ENCODE measurements around the gene FGF4. TPM values are rescaled to one million over a fixed set of nuclear protein-coding genes. Genes with fewer than 3 reads are reported as not detected.

The FGF4 gene
- not detected for polyA plus RNA-seq

GRCh38 chr11:69775163-69775755 is at the start of gene FGF4:
Gene FGF4 (minus strand): TSS chr11:69775341. CDS start chr11:69775084, 257 bp downstream.
- WGBS, 2 donors: 3 to 4% methylated on average over 46 to 66 of the region's 66 CpGs
- H3K36me3 ChIP-seq (ENCODE audit: control insufficient read depth in 2 of 2, insufficient read depth in 2 of 2, low read length in 1 of 2): no peaks in the 10 kb centered on the region
- H3K9me3 ChIP-seq (ENCODE audit: control insufficient read depth in 2 of 2, insufficient read depth in 1 of 2, low read depth in 1 of 2, low read length in 1 of 2): peaks cover 0 to 7% of the 10 kb centered on the region in 2 donors
- H3K4me3 ChIP-seq (ENCODE audit: low read depth in 1 of 2, low read length in 2 of 2): no peak within 1 kb of the TSS
- no peaks in the 10 kb centered on the region for H3K4me1 ChIP-seq (ENCODE audit: control insufficient read depth in 2 of 2, insufficient read depth in 2 of 2, low read length in 1 of 2)
- peaks cover 10 to 24% of the 10 kb centered on the region in 2 donors for H3K27me3 ChIP-seq (ENCODE audit: control insufficient read depth in 1 of 2, insufficient read depth in 2 of 2, low read length in 2 of 2)
- H3K27ac ChIP-seq (ENCODE audit: low read depth in 2 of 2, low read length in 1 of 2): no peak within 1 kb of the TSS

GRCh38 chr11:69823641-69824265 is 48.6 kb upstream of the FGF4 start:
- H3K27ac ChIP-seq (ENCODE audit: low read depth in 2 of 2, low read length in 1 of 2): no peak overlapping the region
- no peaks in the 10 kb centered on the region for H3K4me1 ChIP-seq (ENCODE audit: control insufficient read depth in 2 of 2, insufficient read depth in 2 of 2, low read length in 1 of 2)
- WGBS, 2 donors: 57 to 60% methylated on average over 6 of the region's 6 CpGs
- H3K36me3 ChIP-seq (ENCODE audit: control insufficient read depth in 2 of 2, insufficient read depth in 2 of 2, low read length in 1 of 2): no peaks in the 10 kb centered on the region
- H3K27me3 ChIP-seq (ENCODE audit: control insufficient read depth in 1 of 2, insufficient read depth in 2 of 2, low read length in 2 of 2): peaks cover 7 to 12% of the 10 kb centered on the region in 2 donors
- H3K4me3 ChIP-seq (ENCODE audit: low read depth in 1 of 2, low read length in 2 of 2): no peak overlapping the region
- H3K9me3 ChIP-seq (ENCODE audit: control insufficient read depth in 2 of 2, insufficient read depth in 1 of 2, low read depth in 1 of 2, low read length in 1 of 2): peaks cover 0 to 4% of the 10 kb centered on the region in 2 donors

- WGBS, 2 donors: 59 to 67% methylated on average over 15 of the region's 15 CpGs
- Histone ChIP-seq H3K4me3 (ENCODE audit: low read depth in 1 of 2, low read length in 2 of 2) (no peak overlapping the region), H3K27me3 (ENCODE audit: control insufficient read depth in 1 of 2, insufficient read depth in 2 of 2, low read length in 2 of 2) (peaks cover 14 to 17% of the 10 kb centered on the region in 2 donors), H3K4me1 (ENCODE audit: control insufficient read depth in 2 of 2, insufficient read depth in 2 of 2, low read length in 1 of 2) (no peaks in the 10 kb centered on the region), H3K36me3 (ENCODE audit: control insufficient read depth in 2 of 2, insufficient read depth in 2 of 2, low read length in 1 of 2) (no peaks in the 10 kb centered on the region), H3K27ac (ENCODE audit: low read depth in 2 of 2, low read length in 1 of 2) (no peak overlapping the region), H3K9me3 (ENCODE audit: control insufficient read depth in 2 of 2, insufficient read depth in 1 of 2, low read depth in 1 of 2, low read length in 1 of 2) (peaks cover 0 to 4% of the 10 kb centered on the region in 2 donors)
These were observed 47.7 kb upstream of the FGF4 start for GRCh38 chr11:69822676-69823494.

- Histone ChIP-seq H3K36me3 (ENCODE audit: control insufficient read depth in 2 of 2, insufficient read depth in 2 of 2, low read length in 1 of 2) (no peaks in the 10 kb centered on the region), H3K4me3 (ENCODE audit: low read depth in 1 of 2, low read length in 2 of 2) (no peak overlapping the region), H3K4me1 (ENCODE audit: control insufficient read depth in 2 of 2, insufficient read depth in 2 of 2, low read length in 1 of 2) (peaks cover 0 to 2% of the 10 kb centered on the region in 2 donors), H3K27me3 (ENCODE audit: control insufficient read depth in 1 of 2, insufficient read depth in 2 of 2, low read length in 2 of 2) (peaks cover 17 to 18% of the 10 kb centered on the region in 2 donors), H3K27ac (ENCODE audit: low read depth in 2 of 2, low read length in 1 of 2) (no peak overlapping the region), H3K9me3 (ENCODE audit: control insufficient read depth in 2 of 2, insufficient read depth in 1 of 2, low read depth in 1 of 2, low read length in 1 of 2) (peaks cover 0 to 2% of the 10 kb centered on the region in 2 donors)
- WGBS, 2 donors: 71 to 76% methylated on average over 17 of the region's 17 CpGs
These were observed 46.4 kb upstream of the FGF4 start for GRCh38 chr11:69821511-69822040.

- H3K27ac ChIP-seq (ENCODE audit: low read depth in 2 of 2, low read length in 1 of 2): no peak overlapping the region
These were observed 45.3 kb upstream of the FGF4 start for GRCh38 chr11:69820441-69820840.

GRCh38 chr11:69819541-69820070 is 44.5 kb upstream of the FGF4 start:
- peaks cover 0 to 2% of the 10 kb centered on the region in 2 donors for H3K9me3 ChIP-seq (ENCODE audit: control insufficient read depth in 2 of 2, insufficient read depth in 1 of 2, low read depth in 1 of 2, low read length in 1 of 2)
- H3K36me3 ChIP-seq (ENCODE audit: control insufficient read depth in 2 of 2, insufficient read depth in 2 of 2, low read length in 1 of 2): no peaks in the 10 kb centered on the region
- peaks cover 0 to 2% of the 10 kb centered on the region in 2 donors for H3K4me1 ChIP-seq (ENCODE audit: control insufficient read depth in 2 of 2, insufficient read depth in 2 of 2, low read length in 1 of 2)
- no peak overlapping the region for H3K4me3 ChIP-seq (ENCODE audit: low read depth in 1 of 2, low read length in 2 of 2)
- 4 to 6% methylated on average over 37 to 40 of the region's 40 CpGs for WGBS, 2 donors
- no peak overlapping the region for H3K27ac ChIP-seq (ENCODE audit: low read depth in 2 of 2, low read length in 1 of 2)
- H3K27me3 ChIP-seq (ENCODE audit: control insufficient read depth in 1 of 2, insufficient read depth in 2 of 2, low read length in 2 of 2): peaks cover 20 to 24% of the 10 kb centered on the region in 2 donors

More at GRCh38 chr11:69820441-69820840, 45.3 kb upstream of the FGF4 start:
- no peak overlapping the region for H3K4me3 ChIP-seq (ENCODE audit: low read depth in 1 of 2, low read length in 2 of 2)
- H3K4me1 ChIP-seq (ENCODE audit: control insufficient read depth in 2 of 2, insufficient read depth in 2 of 2, low read length in 1 of 2): peaks cover 0 to 2% of the 10 kb centered on the region in 2 donors
- H3K27me3 ChIP-seq (ENCODE audit: control insufficient read depth in 1 of 2, insufficient read depth in 2 of 2, low read length in 2 of 2): peaks cover 20 to 22% of the 10 kb centered on the region in 2 donors
- no peaks in the 10 kb centered on the region for H3K36me3 ChIP-seq (ENCODE audit: control insufficient read depth in 2 of 2, insufficient read depth in 2 of 2, low read length in 1 of 2)
- 77 to 84% methylated on average over 5 of the region's 5 CpGs for WGBS, 2 donors
- peaks cover 0 to 2% of the 10 kb centered on the region in 2 donors for H3K9me3 ChIP-seq (ENCODE audit: control insufficient read depth in 2 of 2, insufficient read depth in 1 of 2, low read depth in 1 of 2, low read length in 1 of 2)

GRCh38 chr11:69818603-69819441 is 43.7 kb upstream of the FGF4 start, which contains the start of gene FGF3:
Gene FGF3 (minus strand): TSS chr11:69819416. CDS start chr11:69818933, 483 bp downstream.
- no peak within 1 kb of the TSS for H3K4me3 ChIP-seq (ENCODE audit: low read depth in 1 of 2, low read length in 2 of 2)
- 2 to 3% methylated on average over 77 to 105 of the region's 105 CpGs for WGBS, 2 donors
- H3K9me3 ChIP-seq (ENCODE audit: control insufficient read depth in 2 of 2, insufficient read depth in 1 of 2, low read depth in 1 of 2, low read length in 1 of 2): peaks cover 0 to 2% of the 10 kb centered on the region in 2 donors
- no peaks in the 10 kb centered on the region for H3K36me3 ChIP-seq (ENCODE audit: control insufficient read depth in 2 of 2, insufficient read depth in 2 of 2, low read length in 1 of 2)
- peaks cover 0 to 2% of the 10 kb centered on the region in 2 donors for H3K4me1 ChIP-seq (ENCODE audit: control insufficient read depth in 2 of 2, insufficient read depth in 2 of 2, low read length in 1 of 2)
- H3K27ac ChIP-seq (ENCODE audit: low read depth in 2 of 2, low read length in 1 of 2): no peak within 1 kb of the TSS
- H3K27me3 ChIP-seq (ENCODE audit: control insufficient read depth in 1 of 2, insufficient read depth in 2 of 2, low read length in 2 of 2): peaks cover 20 to 24% of the 10 kb centered on the region in 2 donors

GRCh38 chr11:69818231-69818602 is 43.1 kb upstream of the FGF4 start:
- H3K27me3 ChIP-seq (ENCODE audit: control insufficient read depth in 1 of 2, insufficient read depth in 2 of 2, low read length in 2 of 2): peaks cover 20 to 24% of the 10 kb centered on the region in 2 donors
- no peaks in the 10 kb centered on the region for H3K9me3 ChIP-seq (ENCODE audit: control insufficient read depth in 2 of 2, insufficient read depth in 1 of 2, low read depth in 1 of 2, low read length in 1 of 2)
- 0 to 3% methylated on average over 31 of the region's 31 CpGs for WGBS, 2 donors
- no peaks in the 10 kb centered on the region for H3K36me3 ChIP-seq (ENCODE audit: control insufficient read depth in 2 of 2, insufficient read depth in 2 of 2, low read length in 1 of 2)
- no peak overlapping the region for H3K27ac ChIP-seq (ENCODE audit: low read depth in 2 of 2, low read length in 1 of 2)
- H3K4me1 ChIP-seq (ENCODE audit: control insufficient read depth in 2 of 2, insufficient read depth in 2 of 2, low read length in 1 of 2): peaks cover 0 to 2% of the 10 kb centered on the region in 2 donors
- H3K4me3 ChIP-seq (ENCODE audit: low read depth in 1 of 2, low read length in 2 of 2): no peak overlapping the region

All from esophagus (tissue), 2 donors.